T47D (cell line): ENCODE results near the gene TSPAN10.
A peak's percentile ranks its signal among the peaks of the same experiment; 100 is the strongest.

Source experiments
- DNase-seq, 2 experiments: peaks; one replicate each; pipeline versions ENCODE4 v3.0.0 to v3.0.0-alpha.2; 2011 to 2012; ENCODE audit warnings: low read depth in 1 of 2, low spot score in 1 of 2
- JUND ChIP-seq: IDR thresholded peaks from 2 replicates; pipeline ENCODE4 v1.6.1; 2012; ENCODE audit warnings: low read depth
- in situ Hi-C: cut with HindIII; loops from 2 replicates; pipeline ENCODE4 v1.10.0; 2016; ENCODE audit warnings: low sequenced_read_pairs, low pct_unique_long_range_greater_than_20kb

TSPAN10 gene

DNA sequence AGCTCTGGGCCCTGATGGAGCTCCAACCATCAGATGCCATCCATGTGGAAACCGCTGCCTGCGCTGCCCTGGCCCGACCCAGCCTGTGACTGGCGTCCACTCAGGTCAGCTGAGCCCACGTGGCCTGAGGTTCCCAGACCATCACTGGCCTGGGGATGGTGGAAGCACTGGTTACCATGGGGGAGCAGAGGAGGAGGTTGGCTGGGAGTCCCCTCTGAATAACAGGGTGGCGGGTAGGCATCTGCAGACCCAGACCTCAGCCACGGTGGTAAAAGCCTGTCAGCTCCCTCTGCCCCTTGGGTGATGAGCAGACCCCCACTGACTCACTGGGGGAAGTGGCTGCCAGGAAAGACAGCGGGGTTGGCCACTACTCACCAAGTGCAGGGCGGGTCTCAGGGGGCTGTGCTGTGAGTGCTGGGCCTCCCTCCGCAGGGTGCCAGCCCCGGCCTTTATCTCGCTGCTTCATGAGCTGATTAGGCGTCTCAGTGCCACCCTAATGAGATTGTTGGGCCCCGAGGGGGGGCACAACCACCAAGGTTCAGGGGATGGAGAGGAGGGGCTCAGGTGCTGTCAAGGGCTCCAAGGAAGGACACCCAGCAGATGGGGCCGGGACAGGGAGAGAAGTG, 19.2 kb downstream of the TSPAN10 start, which contains the start of gene PDE6G:
Gene PDE6G (minus strand): TSS at position 425 of the 626 bp plus-strand sequence. CDS start 3,237 bp downstream, outside the sequence.
- DNase-seq: peak in 1 of 2 experiments; percentile 5
- in situ Hi-C loops: no loop called here
- TF ChIP-seq JUND: no peak

DNA sequence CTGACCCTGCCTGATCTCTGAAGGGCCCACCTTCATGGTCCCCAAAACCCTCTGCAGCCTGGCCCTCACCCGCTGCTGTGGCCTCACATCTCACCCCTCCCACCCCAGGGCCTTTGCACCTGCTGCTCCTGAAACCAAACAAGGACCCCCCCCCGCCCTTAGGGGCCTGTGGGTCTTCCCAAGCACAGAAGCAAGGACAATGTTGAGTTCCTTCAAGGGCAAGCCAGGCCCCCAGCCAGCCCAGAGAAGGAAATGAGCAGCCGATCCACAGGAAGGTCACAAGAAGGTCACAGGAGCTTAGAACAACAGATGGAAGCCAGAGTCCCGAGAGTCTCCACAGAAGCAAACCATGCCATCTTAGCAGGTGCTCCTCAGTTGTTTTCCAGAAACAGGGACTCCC, 19.8 kb downstream of the TSPAN10 start:
- TF ChIP-seq JUND: no peak
- DNase-seq: no peak
- in situ Hi-C loops: no loop called here

DNA sequence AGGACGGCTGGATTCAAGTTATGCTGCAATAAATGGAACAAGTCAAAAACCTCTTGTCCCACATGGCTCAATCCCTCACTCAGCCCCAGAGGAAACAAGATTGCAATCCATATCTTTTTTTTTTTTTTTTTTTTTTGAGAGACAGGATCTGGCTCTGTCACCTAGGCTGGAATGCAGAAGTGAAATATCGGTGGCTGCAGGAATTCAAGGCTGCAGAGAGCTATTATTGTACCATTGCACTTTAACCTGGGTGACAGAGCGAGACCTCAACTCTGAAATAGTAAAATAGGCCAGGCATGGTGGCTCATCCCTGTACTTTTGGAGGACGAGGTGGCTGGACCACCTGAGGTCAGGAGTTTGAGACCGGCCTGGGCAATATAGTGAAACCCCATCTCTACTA, 22.0 kb downstream of the TSPAN10 start:
- peak in 1 of 2 experiments; percentile 23 for DNase-seq
- TF ChIP-seq JUND: no peak
- in situ Hi-C loops: no loop called here

DNA sequence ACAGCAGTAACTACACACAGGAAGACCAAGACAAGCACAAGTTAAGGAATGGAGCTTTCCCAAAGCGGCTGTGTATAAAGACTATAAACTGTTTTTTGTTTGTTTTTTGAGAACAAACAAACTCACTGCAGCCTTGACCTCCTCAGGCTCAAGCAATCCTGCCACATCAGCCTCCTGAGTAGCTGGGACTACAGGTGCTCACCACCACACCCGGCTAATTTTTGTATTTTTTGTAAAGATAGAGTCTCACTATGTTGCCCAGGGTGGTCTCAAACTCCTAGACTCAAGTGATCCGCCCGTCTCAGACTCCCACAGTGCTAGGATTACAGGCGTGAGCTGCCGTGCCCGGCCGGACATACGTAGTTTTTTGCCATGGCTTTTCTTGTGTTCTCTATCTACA, 23.4 kb downstream of the TSPAN10 start:
- no peak for DNase-seq
- in situ Hi-C loops: no loop called here
- TF ChIP-seq JUND: no peak

DNA sequence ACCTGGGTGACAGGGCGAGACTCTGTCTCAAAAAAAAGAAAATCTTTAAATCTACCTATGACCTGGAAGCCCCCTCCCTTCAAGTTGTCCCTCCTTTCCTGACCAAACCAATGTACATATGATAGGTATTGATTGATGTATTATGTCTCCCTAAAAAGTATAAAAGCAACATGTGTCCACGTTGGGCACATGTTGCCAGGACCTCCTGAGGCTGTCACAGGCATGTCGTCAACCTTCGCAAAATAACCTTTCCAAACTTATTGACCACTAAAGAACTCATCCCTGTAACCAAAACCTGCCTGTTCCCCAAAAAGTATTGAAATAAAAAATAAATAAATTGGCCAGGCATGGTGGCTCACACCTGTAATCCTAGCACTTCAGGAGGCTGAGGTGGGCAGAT, 25.0 kb downstream of the TSPAN10 start:
- in situ Hi-C loops: no loop called here
- no peak for TF ChIP-seq JUND
- DNase-seq: no peak

DNA sequence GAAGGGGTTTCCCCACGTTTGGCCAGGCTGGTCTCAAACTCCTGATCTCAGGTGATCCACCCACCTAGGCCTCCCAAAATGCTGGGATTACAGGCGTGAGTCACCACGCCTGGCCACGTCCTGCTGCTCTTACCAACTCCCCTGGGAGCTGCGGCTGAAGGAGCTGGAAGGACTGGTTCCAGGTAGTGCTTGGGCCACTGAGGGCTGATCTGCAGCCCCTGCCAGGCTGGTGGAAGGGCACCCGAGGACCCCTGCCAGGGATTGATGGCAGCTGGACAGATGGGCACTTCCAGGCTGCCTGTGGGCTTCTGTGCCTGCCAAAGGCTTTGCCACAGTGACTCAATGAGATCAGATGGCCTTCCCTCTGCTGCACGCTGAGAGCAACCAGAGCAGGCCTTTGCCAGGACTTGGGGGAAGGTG, 27.1 kb downstream of the TSPAN10 start:
- DNase-seq: no peak
- in situ Hi-C loops: no loop called here
- TF ChIP-seq JUND: no peak

DNA sequence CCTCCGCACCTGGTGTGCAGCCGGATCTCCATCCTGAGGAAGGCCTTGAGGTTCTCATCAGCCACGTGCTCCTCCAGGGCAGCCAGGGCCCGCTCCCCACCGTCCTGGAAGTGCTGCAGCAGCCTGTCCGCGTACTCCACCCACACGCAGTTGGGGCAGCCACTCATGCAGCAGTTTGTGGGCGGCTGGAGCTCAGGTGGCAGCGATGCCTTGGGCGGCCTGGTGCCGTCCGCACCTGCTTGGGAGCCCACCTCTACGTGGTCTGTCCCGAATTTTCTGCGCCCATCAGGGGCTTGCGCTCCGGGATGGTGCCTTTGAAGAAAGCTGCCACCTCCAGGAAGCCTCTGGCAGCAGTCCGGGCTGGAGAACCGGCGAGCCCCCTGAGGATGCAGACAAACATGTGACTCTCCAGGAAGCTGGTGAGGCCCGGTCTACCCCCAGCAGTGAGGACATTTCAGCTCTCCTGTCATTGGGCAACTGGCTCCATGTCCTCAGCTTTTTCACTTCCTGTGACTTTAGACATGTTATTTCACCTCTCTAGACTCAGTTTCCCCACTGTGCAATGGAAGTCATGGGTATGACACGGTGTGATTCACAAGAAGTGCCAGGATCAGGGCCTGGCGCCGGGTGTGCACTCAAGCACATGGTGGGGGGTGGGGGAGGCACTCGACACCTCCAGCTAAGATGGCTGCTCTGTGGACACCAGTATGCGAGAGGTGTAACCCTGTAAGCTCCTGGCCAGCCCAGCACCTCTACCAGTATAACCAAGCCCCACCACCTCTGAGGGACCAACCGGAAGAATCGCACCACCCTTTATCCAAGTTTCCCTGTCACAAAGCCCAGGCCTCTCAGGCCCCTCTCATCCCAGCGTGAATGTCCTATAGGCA, 28.5 kb downstream of the TSPAN10 start:
- in situ Hi-C loops: no loop called here
- peak; percentile 23 to 51 for DNase-seq
- no peak for TF ChIP-seq JUND

DNA sequence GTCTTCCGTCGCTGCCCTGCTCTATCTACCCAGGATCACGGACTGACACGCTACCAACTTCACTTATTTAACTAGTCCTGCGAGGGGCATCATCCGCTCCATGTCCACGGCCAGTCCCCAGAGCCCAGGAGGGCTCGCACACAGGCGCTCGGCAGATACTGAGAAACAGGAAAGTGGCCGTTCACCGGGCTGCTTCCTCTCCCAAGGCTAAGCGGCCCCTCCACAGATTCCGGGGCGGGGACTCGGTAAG, 29.0 kb downstream of the TSPAN10 start:
- no peak for DNase-seq
- TF ChIP-seq JUND: no peak
- in situ Hi-C loops: no loop called here

DNA sequence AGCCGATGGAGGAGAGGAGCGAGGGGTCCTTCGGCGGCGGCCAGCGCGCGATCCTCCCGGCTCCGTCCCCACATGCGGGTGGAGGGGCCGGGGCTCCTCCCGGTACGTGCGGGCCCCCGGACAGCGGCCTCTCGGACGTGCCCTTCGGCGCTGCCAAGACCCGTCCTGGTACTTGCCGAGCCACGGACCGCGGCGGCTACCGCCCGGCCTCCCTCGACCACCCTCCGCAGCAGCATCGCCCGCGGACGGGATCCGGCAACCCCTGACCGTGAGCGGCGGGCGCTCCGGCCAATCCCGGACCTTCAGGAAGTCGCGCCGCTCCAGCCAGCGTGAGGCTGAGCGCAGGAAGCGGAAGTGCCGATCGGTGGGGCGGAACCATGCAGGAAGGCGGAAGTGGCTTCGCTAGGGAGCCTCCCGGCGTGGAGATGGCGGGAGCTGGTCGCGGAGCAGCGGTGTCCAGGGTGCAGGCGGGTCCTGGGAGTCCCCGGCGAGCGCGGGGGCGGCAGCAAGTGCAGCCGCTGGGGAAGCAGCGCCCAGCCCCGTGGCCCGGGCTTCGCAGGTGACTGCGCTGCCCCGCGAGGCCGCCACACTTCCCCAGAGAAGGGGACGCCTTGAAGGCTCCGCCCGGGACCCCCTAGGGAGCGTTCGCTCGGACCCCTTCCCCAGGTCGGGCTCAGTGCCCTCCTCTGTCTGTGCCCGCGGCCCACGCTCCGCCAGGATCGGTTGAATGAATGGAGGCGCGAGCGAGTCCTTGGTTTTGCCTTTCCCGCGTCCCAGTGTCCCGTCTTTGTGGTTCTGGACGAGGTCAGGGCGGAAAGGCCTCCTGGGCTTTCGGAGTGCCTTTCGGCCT, 29.6 kb downstream of the TSPAN10 start, which contains the start of the genes CCDC137 and OXLD1:
Gene CCDC137 (plus strand): TSS at position 396 of the 850 bp plus-strand sequence. CDS start 30 bp downstream, at position 426.
Gene OXLD1 (minus strand): TSS at position 264 of the 850 bp plus-strand sequence. CDS start 28 bp downstream, at position 236.
- no peak for TF ChIP-seq JUND
- in situ Hi-C loops: no loop called here
- peak; percentile 97 to 98 for DNase-seq

DNA sequence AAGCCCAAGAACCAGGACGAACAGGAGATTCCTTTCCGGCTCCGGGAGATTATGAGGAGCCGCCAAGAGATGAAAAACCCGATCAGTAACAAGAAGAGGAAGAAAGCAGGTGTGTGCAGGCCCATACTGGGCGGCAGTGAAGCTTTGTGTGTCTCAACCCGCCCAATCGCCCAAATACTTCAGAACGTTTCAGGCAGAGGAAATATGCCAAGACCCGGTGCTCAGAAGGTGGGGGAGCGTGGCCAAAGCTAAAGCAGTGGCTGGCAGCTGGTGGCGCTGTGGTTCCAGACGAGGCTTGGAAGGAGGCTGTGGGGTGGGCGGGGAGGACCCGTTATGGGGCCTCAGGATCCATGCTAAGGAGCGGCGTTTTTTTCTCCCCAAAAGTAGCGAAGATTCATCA, 30.8 kb downstream of the TSPAN10 start:
- no peak for TF ChIP-seq JUND
- in situ Hi-C loops: no loop called here
- DNase-seq: no peak

DNA sequence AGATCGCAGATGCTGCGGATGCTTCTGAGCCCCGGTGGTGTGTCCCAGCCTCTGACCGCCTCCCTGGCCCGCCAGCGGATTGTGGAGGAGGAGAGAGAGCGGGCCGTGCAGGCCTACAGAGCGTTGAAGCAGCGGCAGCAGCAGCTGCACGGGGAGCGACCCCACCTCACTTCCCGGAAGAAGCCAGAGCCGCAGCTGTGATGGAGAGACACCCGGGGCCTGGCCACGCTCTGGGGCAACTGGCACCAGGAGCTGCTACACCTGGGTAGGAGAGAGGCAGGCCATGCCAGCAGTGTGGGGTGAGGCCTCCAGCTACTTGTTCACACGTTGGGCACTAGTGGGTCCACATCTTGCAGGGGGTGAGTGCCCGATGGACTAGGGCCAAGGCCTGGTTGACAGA, 35.5 kb downstream of the TSPAN10 start:
- TF ChIP-seq JUND: no peak
- DNase-seq: no peak
- in situ Hi-C loops: no loop called here

DNA sequence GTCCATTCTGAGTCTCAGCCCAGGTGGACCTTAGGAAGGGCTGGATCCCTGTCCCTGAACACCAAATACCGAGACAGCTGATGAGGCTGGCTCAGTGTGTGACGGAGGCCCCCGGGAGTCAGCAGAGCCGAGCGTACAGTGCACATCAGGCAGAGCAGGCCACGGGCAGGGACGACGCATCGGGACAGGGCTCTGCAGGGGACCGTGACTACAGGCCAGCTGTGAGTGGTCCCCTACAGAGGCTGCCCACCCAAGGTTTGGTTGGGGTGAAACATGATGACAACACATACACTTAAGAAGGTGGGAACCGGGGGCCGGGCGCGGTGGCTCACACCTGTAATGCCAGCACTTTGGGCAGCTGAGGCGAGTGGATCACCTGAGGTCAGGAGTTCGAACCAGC, 36.0 kb downstream of the TSPAN10 start:
- in situ Hi-C loops: no loop called here
- no peak for DNase-seq
- TF ChIP-seq JUND: no peak
